ENCODE results near the gene YJEFN3.

The YJEFN3 gene

DNA sequence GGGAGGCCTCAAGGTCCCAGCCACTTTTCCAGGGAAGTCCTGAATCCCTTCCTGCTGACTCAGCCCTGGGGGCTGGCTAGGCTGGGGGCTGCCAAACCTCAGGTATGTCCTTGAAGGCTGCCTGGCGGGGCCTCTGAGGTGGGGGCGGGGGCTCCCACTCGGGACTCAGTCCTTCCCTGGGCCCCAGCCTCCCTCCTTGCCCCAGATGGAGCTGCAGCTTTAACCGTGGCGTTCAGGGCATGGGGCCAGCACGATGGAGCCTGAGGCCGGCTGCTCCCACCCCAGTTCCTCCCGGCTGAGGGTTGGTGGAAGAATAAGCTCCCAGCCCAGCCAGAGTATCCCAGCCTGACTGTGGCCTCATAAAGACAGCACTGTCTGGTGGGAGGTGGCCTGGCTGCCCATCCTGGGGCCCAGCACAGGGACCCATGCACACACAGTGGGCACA, 21.8 kb downstream of the YJEFN3 start:
- Histone ChIP-seq H3K4me1 (ENCODE audit: control insufficient read depth in 2 of 2, insufficient read depth in 1 of 2, low read depth in 1 of 2, low read length in 2 of 2) (peaks cover 0 to 2% of the 10 kb centered on the region in 2 donors), H2BK5ac (ENCODE audit: low read length) (no peak overlapping the region), H3K4me3 (ENCODE audit: low read length in 2 of 2) (no peak overlapping the region), H4K8ac (ENCODE audit: low read depth, low read length) (no peak overlapping the region), H3K36me3 (replicated peaks in 1 of 2; ENCODE audit: control insufficient read depth in 2 of 2, insufficient read depth in 2 of 2, low read length in 2 of 2) (no peaks in the 10 kb centered on the region), H2BK12ac (ENCODE audit: low read length) (no peak overlapping the region), H3K23ac (ENCODE audit: low read depth, low read length, poor library complexity) (peak overlapping the region; percentile 8), H3K9me3 (replicated peaks in 1 of 2; ENCODE audit: control insufficient read depth in 2 of 2, insufficient read depth in 1 of 2, low read depth in 1 of 2, low read length in 2 of 2) (no peaks in the 10 kb centered on the region), H3K9ac (ENCODE audit: low read depth, low read length, poor library complexity) (no peak overlapping the region), H3K14ac (ENCODE audit: low read length) (no peak overlapping the region), H2BK15ac (ENCODE audit: low read length) (peak overlapping the region; percentile 20), H3K27ac (replicated peaks; ENCODE audit: low read length) (no peak overlapping the region), H3K4ac (ENCODE audit: low read length) (no peak overlapping the region), H3K27me3 (ENCODE audit: control insufficient read depth in 3 of 3, insufficient read depth in 3 of 3, low read depth in 1 of 3, low read length in 3 of 3) (no peaks in the 10 kb centered on the region), H3K79me1 (ENCODE audit: low read depth, low read length) (no peaks in the 10 kb centered on the region), H4K91ac (ENCODE audit: low read depth, low read length, poor library complexity) (no peak overlapping the region), H3K18ac (ENCODE audit: low read length) (peak overlapping the region; percentile 24), H2BK120ac (ENCODE audit: low read depth, low read length) (no peak overlapping the region), H3K4me2 (ENCODE audit: insufficient read depth, low read length, poor library complexity, severe bottlenecking) (no peak overlapping the region), H2AK5ac (ENCODE audit: low read depth, low read length) (no peak overlapping the region), H2AFZ (ENCODE audit: low read length) (peak overlapping the region; percentile 62)
- WGBS, 2 donors (ENCODE audit: extremely low coverage in 2 of 2, insufficient read length in 2 of 2, insufficient replicate concordance in 1 of 2) = no CpG with 5 or more reads among the region's 8 CpGs
- no peak for DNase-seq (ENCODE audit: low spot score)

DNA sequence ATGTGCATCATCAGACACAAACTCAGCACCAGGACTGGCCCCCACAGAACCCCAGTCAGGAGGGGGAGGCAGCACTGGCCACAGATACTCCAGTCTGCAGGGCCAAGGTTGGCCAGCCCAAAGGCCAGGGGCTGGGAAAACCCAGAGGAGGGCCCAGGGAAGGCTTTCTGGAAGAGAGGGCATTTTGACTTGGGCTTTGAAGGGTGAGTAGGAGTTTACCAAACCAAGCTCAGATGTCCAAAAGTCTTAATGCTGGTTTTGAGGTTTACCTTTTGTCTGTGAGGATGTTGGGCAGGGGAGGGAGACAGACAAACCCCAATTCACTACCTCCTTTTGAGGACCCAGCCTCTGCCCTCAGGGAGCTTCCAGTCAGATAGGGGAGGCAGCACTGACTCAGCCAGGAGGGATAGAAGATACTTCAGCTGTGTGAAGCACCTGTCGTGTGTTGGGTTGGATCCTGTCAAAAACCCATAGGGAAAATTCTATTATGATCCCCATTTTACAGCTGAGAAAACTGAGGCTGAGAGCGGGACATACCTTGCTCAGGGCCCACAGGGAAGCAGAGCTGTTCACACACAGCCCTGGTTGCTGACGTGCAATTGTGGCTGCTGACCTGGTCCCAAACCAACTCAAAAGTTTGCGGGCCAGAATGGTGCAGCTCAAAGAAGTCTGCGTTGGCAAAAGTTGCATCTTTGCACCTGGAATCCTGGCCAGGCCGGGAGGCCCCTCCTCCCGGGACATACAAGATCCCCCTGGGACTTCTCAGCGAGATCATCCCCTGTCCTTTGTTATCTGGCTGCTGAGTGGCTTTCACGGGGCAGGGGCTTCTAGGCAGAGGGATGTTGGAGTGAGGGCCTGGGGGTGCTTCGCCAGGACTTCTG, 22.5 kb downstream of the YJEFN3 start:
- H3K27me3 ChIP-seq (ENCODE audit: control insufficient read depth in 3 of 3, insufficient read depth in 3 of 3, low read depth in 1 of 3, low read length in 3 of 3) = no peaks in the 10 kb centered on the region
- peak overlapping the region; percentile 29 for H2BK5ac ChIP-seq (ENCODE audit: low read length)
- peak overlapping the region; percentile 49 for H2BK120ac ChIP-seq (ENCODE audit: low read depth, low read length)
- DNase-seq (ENCODE audit: low spot score) = no peak
- H3K4ac ChIP-seq (ENCODE audit: low read length) = no peak overlapping the region
- no CpG with 5 or more reads among the region's 10 CpGs for WGBS, 2 donors (ENCODE audit: extremely low coverage in 2 of 2, insufficient read length in 2 of 2, insufficient replicate concordance in 1 of 2)
- peak overlapping the region; percentile 8 for H3K23ac ChIP-seq (ENCODE audit: low read depth, low read length, poor library complexity)
- no peak overlapping the region for H4K91ac ChIP-seq (ENCODE audit: low read depth, low read length, poor library complexity)
- peak overlapping the region; percentile 79 for H2AFZ ChIP-seq (ENCODE audit: low read length)
- no peak overlapping the region for H3K4me2 ChIP-seq (ENCODE audit: insufficient read depth, low read length, poor library complexity, severe bottlenecking)
- H3K9ac ChIP-seq (ENCODE audit: low read depth, low read length, poor library complexity) = no peak overlapping the region
- no peak overlapping the region for H2AK5ac ChIP-seq (ENCODE audit: low read depth, low read length)
- peak overlapping the region; percentile 79 for H3K18ac ChIP-seq (ENCODE audit: low read length)
- H3K79me1 ChIP-seq (ENCODE audit: low read depth, low read length) = no peaks in the 10 kb centered on the region
- peak overlapping the region; percentile 20 for H2BK15ac ChIP-seq (ENCODE audit: low read length)
- H3K9me3 ChIP-seq (replicated peaks in 1 of 2; ENCODE audit: control insufficient read depth in 2 of 2, insufficient read depth in 1 of 2, low read depth in 1 of 2, low read length in 2 of 2) = no peaks in the 10 kb centered on the region
- no peak overlapping the region for H3K4me3 ChIP-seq (ENCODE audit: low read length in 2 of 2)
- no peak overlapping the region for H4K8ac ChIP-seq (ENCODE audit: low read depth, low read length)
- no peak overlapping the region for H3K27ac ChIP-seq (replicated peaks; ENCODE audit: low read length)
- peaks cover 0 to 2% of the 10 kb centered on the region in 2 donors for H3K4me1 ChIP-seq (ENCODE audit: control insufficient read depth in 2 of 2, insufficient read depth in 1 of 2, low read depth in 1 of 2, low read length in 2 of 2)
- H3K36me3 ChIP-seq (replicated peaks in 1 of 2; ENCODE audit: control insufficient read depth in 2 of 2, insufficient read depth in 2 of 2, low read length in 2 of 2) = no peaks in the 10 kb centered on the region
- peak overlapping the region; percentile 10 for H3K14ac ChIP-seq (ENCODE audit: low read length)
- no peak overlapping the region for H2BK12ac ChIP-seq (ENCODE audit: low read length)

DNA sequence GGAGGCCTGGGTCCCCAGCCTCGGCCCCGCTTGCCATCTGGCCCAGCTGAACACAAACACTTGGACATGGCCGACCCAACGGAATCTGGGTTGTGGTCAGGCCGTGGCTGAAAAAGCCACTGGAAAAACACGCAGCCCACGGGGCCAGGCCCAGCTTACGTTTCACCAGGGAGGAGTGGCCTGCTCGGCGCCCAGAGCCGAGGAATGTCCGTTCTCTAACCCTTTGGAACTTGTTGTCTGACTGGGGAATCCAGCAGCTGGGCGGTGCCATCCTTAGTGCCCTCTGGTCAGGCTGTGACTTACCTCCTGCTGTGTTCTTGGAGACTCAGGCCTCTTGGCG, 23.1 kb downstream of the YJEFN3 start:
- no peak overlapping the region for H3K4me3 ChIP-seq (ENCODE audit: low read length in 2 of 2)
- no CpG with 5 or more reads among the region's 14 CpGs for WGBS, 2 donors (ENCODE audit: extremely low coverage in 2 of 2, insufficient read length in 2 of 2, insufficient replicate concordance in 1 of 2)
- H2BK120ac ChIP-seq (ENCODE audit: low read depth, low read length) = peak overlapping the region; percentile 49
- no peak overlapping the region for H3K4ac ChIP-seq (ENCODE audit: low read length)
- no peaks in the 10 kb centered on the region for H3K36me3 ChIP-seq (replicated peaks in 1 of 2; ENCODE audit: control insufficient read depth in 2 of 2, insufficient read depth in 2 of 2, low read length in 2 of 2)
- H3K4me2 ChIP-seq (ENCODE audit: insufficient read depth, low read length, poor library complexity, severe bottlenecking) = no peak overlapping the region
- H3K9me3 ChIP-seq (replicated peaks in 1 of 2; ENCODE audit: control insufficient read depth in 2 of 2, insufficient read depth in 1 of 2, low read depth in 1 of 2, low read length in 2 of 2) = no peaks in the 10 kb centered on the region
- H4K91ac ChIP-seq (ENCODE audit: low read depth, low read length, poor library complexity) = no peak overlapping the region
- H3K79me1 ChIP-seq (ENCODE audit: low read depth, low read length) = no peaks in the 10 kb centered on the region
- no peaks in the 10 kb centered on the region for H3K27me3 ChIP-seq (ENCODE audit: control insufficient read depth in 3 of 3, insufficient read depth in 3 of 3, low read depth in 1 of 3, low read length in 3 of 3)
- peak overlapping the region; percentile 79 for H2AFZ ChIP-seq (ENCODE audit: low read length)
- H3K18ac ChIP-seq (ENCODE audit: low read length) = peak overlapping the region; percentile 79
- H3K23ac ChIP-seq (ENCODE audit: low read depth, low read length, poor library complexity) = no peak overlapping the region
- H3K27ac ChIP-seq (replicated peaks; ENCODE audit: low read length) = peak overlapping the region; percentile 38
- no peak overlapping the region for H4K8ac ChIP-seq (ENCODE audit: low read depth, low read length)
- peak overlapping the region; percentile 29 for H2BK5ac ChIP-seq (ENCODE audit: low read length)
- no peak overlapping the region for H2BK12ac ChIP-seq (ENCODE audit: low read length)
- peak overlapping the region; percentile 10 for H2BK15ac ChIP-seq (ENCODE audit: low read length)
- H3K4me1 ChIP-seq (ENCODE audit: control insufficient read depth in 2 of 2, insufficient read depth in 1 of 2, low read depth in 1 of 2, low read length in 2 of 2) = peaks cover 0 to 2% of the 10 kb centered on the region in 2 donors
- H2AK5ac ChIP-seq (ENCODE audit: low read depth, low read length) = no peak overlapping the region
- DNase-seq (ENCODE audit: low spot score) = no peak
- H3K14ac ChIP-seq (ENCODE audit: low read length) = no peak overlapping the region
- H3K9ac ChIP-seq (ENCODE audit: low read depth, low read length, poor library complexity) = peak overlapping the region; percentile 14

DNA sequence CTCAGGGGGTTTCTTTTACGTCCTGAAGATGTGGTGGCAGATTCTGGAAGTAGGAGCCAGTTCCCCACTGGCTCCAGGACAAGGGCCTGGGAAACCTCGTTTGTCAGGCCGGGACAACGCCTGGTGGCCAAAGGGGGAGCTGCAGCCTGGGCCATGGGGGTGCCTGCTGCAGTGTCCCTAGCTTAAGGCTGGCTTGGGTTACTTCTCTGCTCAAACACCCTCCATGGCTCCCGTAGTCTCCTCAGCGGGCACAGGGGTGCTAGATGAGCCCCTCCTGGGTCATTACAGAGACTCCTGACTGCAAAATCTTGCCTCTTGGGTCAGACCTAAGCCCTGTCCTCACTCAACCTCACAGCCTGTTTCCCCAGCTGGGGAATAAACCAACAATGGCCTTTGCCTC, 24.1 kb downstream of the YJEFN3 start:
- H3K4ac ChIP-seq (ENCODE audit: low read length) = no peak overlapping the region
- H3K14ac ChIP-seq (ENCODE audit: low read length) = no peak overlapping the region
- no peak overlapping the region for H2BK120ac ChIP-seq (ENCODE audit: low read depth, low read length)
- H3K4me3 ChIP-seq (ENCODE audit: low read length in 2 of 2) = no peak overlapping the region
- no peaks in the 10 kb centered on the region for H3K36me3 ChIP-seq (replicated peaks in 1 of 2; ENCODE audit: control insufficient read depth in 2 of 2, insufficient read depth in 2 of 2, low read length in 2 of 2)
- peaks cover 0 to 2% of the 10 kb centered on the region in 2 donors for H3K4me1 ChIP-seq (ENCODE audit: control insufficient read depth in 2 of 2, insufficient read depth in 1 of 2, low read depth in 1 of 2, low read length in 2 of 2)
- H3K27ac ChIP-seq (replicated peaks; ENCODE audit: low read length) = no peak overlapping the region
- H2BK12ac ChIP-seq (ENCODE audit: low read length) = no peak overlapping the region
- H3K23ac ChIP-seq (ENCODE audit: low read depth, low read length, poor library complexity) = no peak overlapping the region
- peak overlapping the region; percentile 70 for H2AFZ ChIP-seq (ENCODE audit: low read length)
- H3K18ac ChIP-seq (ENCODE audit: low read length) = no peak overlapping the region
- no peak overlapping the region for H3K4me2 ChIP-seq (ENCODE audit: insufficient read depth, low read length, poor library complexity, severe bottlenecking)
- H3K9me3 ChIP-seq (replicated peaks in 1 of 2; ENCODE audit: control insufficient read depth in 2 of 2, insufficient read depth in 1 of 2, low read depth in 1 of 2, low read length in 2 of 2) = no peaks in the 10 kb centered on the region
- no peaks in the 10 kb centered on the region for H3K79me1 ChIP-seq (ENCODE audit: low read depth, low read length)
- no peak overlapping the region for H4K91ac ChIP-seq (ENCODE audit: low read depth, low read length, poor library complexity)
- peak overlapping the region; percentile 29 for H2BK5ac ChIP-seq (ENCODE audit: low read length)
- no CpG with 5 or more reads among the region's 6 CpGs for WGBS, 2 donors (ENCODE audit: extremely low coverage in 2 of 2, insufficient read length in 2 of 2, insufficient replicate concordance in 1 of 2)
- H4K8ac ChIP-seq (ENCODE audit: low read depth, low read length) = no peak overlapping the region
- peak overlapping the region; percentile 53 for H2AK5ac ChIP-seq (ENCODE audit: low read depth, low read length)
- no peak overlapping the region for H3K9ac ChIP-seq (ENCODE audit: low read depth, low read length, poor library complexity)
- no peaks in the 10 kb centered on the region for H3K27me3 ChIP-seq (ENCODE audit: control insufficient read depth in 3 of 3, insufficient read depth in 3 of 3, low read depth in 1 of 3, low read length in 3 of 3)
- H2BK15ac ChIP-seq (ENCODE audit: low read length) = no peak overlapping the region
- DNase-seq (ENCODE audit: low spot score) = no peak

Measured in neuronal stem cell (in vitro differentiated cells).